ENCODE measurements around the gene EED. TPM values are rescaled to one million over a fixed set of nuclear protein-coding genes. Genes with fewer than 3 reads are reported as not detected.
A peak's percentile ranks its signal among the peaks of the same experiment; 100 is the strongest.

The EED gene
- total and polyA plus RNA-seq, 9 of the 15 experiments (the other 6 are each of a cell fraction or from before 2014, with no cell fraction given): 33.0 to 110 (median 55.1) TPM

- no peak for TF ChIP-seq TFE3 (CRISPR knock-in tag; IDR thresholded peaks at IDR 0.05)
- TF ChIP-seq, protein P1, sequence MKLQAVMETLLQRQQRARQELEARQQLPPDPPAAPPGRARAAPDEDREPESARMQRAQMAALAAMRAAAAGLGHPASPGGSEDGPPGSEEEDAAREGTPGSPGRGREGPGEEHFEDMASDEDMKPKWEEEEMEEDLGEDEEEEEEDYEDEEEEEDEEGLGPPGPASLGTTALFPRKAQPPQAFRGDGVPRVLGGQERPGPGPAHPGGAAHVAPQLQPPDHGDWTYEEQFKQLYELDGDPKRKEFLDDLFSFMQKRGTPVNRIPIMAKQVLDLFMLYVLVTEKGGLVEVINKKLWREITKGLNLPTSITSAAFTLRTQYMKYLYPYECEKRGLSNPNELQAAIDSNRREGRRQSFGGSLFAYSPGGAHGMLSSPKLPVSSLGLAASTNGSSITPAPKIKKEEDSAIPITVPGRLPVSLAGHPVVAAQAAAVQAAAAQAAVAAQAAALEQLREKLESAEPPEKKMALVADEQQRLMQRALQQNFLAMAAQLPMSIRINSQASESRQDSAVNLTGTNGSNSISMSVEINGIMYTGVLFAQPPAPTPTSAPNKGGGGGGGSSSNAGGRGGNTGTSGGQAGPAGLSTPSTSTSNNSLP (IDR thresholded peaks at IDR 0.05; ENCODE audit: borderline replicate concordance, low read depth, low read length): no peak
- TF ChIP-seq NEUROD1 (IDR thresholded peaks at IDR 0.05; ENCODE audit: borderline replicate concordance, low read depth, low read length, partially characterized antibody): no peak
- TF ChIP-seq GATAD2A (IDR thresholded peaks at IDR 0.05): no peak
- no peak for TF ChIP-seq ZNF280B (CRISPR knock-in tag; IDR thresholded peaks at IDR 0.05)
- TF ChIP-seq, protein P2, sequence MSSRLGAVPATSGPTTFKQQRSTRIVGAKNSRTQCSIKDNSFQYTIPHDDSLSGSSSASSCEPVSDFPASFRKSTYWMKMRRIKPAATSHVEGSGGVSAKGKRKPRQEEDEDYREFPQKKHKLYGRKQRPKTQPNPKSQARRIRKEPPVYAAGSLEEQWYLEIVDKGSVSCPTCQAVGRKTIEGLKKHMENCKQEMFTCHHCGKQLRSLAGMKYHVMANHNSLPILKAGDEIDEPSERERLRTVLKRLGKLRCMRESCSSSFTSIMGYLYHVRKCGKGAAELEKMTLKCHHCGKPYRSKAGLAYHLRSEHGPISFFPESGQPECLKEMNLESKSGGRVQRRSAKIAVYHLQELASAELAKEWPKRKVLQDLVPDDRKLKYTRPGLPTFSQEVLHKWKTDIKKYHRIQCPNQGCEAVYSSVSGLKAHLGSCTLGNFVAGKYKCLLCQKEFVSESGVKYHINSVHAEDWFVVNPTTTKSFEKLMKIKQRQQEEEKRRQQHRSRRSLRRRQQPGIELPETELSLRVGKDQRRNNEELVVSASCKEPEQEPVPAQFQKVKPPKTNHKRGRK (tag; IDR thresholded peaks at IDR 0.05): no peak
- TF ChIP-seq BCOR (IDR thresholded peaks at IDR 0.05): no peak
- no peak for TF ChIP-seq ZSCAN32 (CRISPR knock-in tag; IDR thresholded peaks at IDR 0.05)
- TF ChIP-seq KLF16 (IDR thresholded peaks at IDR 0.05): no peak
- peak; percentile 97 for TF ChIP-seq MBD2 (IDR thresholded peaks at IDR 0.05; ENCODE audit: borderline replicate concordance, low read depth)
- TF ChIP-seq ZNF511 (CRISPR knock-in tag; IDR thresholded peaks at IDR 0.05): no peak
- no peak for TF ChIP-seq SMARCC2 (IDR thresholded peaks at IDR 0.05; ENCODE audit: low read depth)
- TF ChIP-seq ZNF280A (IDR thresholded peaks at IDR 0.05; ENCODE audit: low read depth, partially characterized antibody): no peak
- no peak for TF ChIP-seq ZNF212 (CRISPR knock-in tag; IDR thresholded peaks at IDR 0.05)
- TF ChIP-seq THRAP3 (IDR thresholded peaks at IDR 0.05; ENCODE audit: borderline replicate concordance): no peak
- no peak for TF ChIP-seq KLF1 (tag; IDR thresholded peaks at IDR 0.05)
- TF ChIP-seq XRCC3 (IDR thresholded peaks at IDR 0.05): no peak
- TF ChIP-seq ARNT (IDR thresholded peaks at IDR 0.05): peak in 1 of 2 experiments; percentile 51; a peak in 1 of 4 replicates
- peak; percentile 97 for TF ChIP-seq ZNF766 (CRISPR knock-in tag; conservative IDR thresholded peaks at IDR 0.05)
- TF ChIP-seq ZNF23 (CRISPR knock-in tag; IDR thresholded peaks at IDR 0.05): no peak
- TF ChIP-seq HNRNPL (IDR thresholded peaks at IDR 0.05; ENCODE audit: low read depth, low read length): no peak
Observed at GRCh38 chr11:86302092-86302793, 57.7 kb downstream of the EED start, which contains the start of gene HIKESHI (continued).
